Suprapubic skin (tissue), 4 donors: ENCODE measurements around the gene ZNF575.

ENCODE experiments used
- EP300 ChIP-seq: sonication (generic); formaldehyde crosslinking; IDR thresholded peaks from one replicate; pipeline ENCODE4 v1.6.1; 2017; ENCODE audit warnings: antibody characterized with exemption
- POLR2A ChIP-seq, 2 donors: fragments of 450-650 bp; IDR thresholded peaks; one replicate each; pipeline ENCODE4 v1.6.1; 2017; ENCODE audit warnings: antibody characterized with exemption in 2 of 2, mild to moderate bottlenecking in 2 of 2, moderate library complexity in 2 of 2
- POLR2AphosphoS5 ChIP-seq, 3 donors: sonication (generic); formaldehyde crosslinking; IDR thresholded peaks; one replicate each; pipeline ENCODE4 v1.6.1; 2017; ENCODE audit warnings: antibody characterized with exemption in 3 of 3
- TF ChIP-seq, protein P1 (sequence below), 2 donors: fragments of 200-600 bp in 1 of 2; fragments of 450-650 bp in 1 of 2; sonication (generic) in 1 of 2; IDR thresholded peaks; one replicate each; pipeline ENCODE4 v1.5.1; 2016 to 2019; ENCODE audit warnings: antibody characterized with exemption in 2 of 2, mild to moderate bottlenecking in 1 of 2, moderate library complexity in 1 of 2

DNA sequence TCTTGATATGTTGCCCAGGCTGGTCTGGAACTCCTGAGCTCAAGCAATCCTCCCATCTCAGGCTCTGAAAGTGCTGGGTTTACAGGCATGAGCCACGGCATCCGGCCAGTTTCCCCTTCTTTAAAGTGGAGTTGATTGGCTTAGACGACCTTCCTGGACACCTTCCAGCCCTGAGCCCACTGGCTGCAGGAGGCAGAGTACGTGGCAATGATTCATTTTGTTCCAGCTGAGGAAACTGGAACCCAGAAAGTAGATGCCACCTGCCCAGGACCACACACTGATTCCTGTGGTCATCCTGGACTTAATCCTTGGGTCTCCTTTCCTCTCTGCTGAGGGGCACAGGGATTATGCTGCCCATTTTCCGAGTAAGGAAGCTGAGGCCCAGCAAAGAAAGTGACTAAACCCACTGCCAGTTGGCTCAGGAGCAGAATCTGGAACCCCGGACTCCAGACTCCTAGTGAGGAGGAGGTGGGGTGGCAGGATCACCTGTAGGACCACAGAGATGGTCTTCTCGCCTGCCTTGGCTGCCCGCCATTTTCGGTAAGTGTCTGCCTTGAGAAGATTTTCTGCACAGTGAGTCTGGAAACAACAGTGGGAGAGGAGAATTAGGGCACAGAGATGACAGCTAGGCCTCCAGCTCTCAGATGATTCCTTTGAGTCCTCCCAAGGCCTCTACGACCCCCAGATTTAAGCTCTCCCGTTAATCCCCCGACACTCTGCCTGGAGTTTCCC lies 41.6 kb downstream of the ZNF575 start:
- TF ChIP-seq, protein P1, sequence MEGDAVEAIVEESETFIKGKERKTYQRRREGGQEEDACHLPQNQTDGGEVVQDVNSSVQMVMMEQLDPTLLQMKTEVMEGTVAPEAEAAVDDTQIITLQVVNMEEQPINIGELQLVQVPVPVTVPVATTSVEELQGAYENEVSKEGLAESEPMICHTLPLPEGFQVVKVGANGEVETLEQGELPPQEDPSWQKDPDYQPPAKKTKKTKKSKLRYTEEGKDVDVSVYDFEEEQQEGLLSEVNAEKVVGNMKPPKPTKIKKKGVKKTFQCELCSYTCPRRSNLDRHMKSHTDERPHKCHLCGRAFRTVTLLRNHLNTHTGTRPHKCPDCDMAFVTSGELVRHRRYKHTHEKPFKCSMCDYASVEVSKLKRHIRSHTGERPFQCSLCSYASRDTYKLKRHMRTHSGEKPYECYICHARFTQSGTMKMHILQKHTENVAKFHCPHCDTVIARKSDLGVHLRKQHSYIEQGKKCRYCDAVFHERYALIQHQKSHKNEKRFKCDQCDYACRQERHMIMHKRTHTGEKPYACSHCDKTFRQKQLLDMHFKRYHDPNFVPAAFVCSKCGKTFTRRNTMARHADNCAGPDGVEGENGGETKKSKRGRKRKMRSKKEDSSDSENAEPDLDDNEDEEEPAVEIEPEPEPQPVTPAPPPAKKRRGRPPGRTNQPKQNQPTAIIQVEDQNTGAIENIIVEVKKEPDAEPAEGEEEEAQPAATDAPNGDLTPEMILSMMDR (IDR thresholded peaks at IDR 0.05): no peak
- TF ChIP-seq POLR2AphosphoS5 (IDR thresholded peaks at IDR 0.05) (no peak), POLR2A (IDR thresholded peaks at IDR 0.05) (no peak), EP300 (no peak)
